Measurements from ENCODE around the gene EFCAB12.

GRCh38 chr3:129442947-129443346 is 14.5 kb upstream of the EFCAB12 start:
- TF ChIP-seq CTCF (IDR thresholded peaks at IDR 0.05) = no peak
- TF ChIP-seq POLR2A (IDR thresholded peaks at IDR 0.05) = no peak
